Measurements from ENCODE around the gene VAT1. TPM values are rescaled to one million over a fixed set of nuclear protein-coding genes. Genes with fewer than 3 reads are reported as not detected.

Gene VAT1
- total and polyA plus RNA-seq, 9 of the 15 experiments (the other 6 are each of a cell fraction or from before 2014, with no cell fraction given) = 29.4 to 153 (median 66.7) TPM

DNA sequence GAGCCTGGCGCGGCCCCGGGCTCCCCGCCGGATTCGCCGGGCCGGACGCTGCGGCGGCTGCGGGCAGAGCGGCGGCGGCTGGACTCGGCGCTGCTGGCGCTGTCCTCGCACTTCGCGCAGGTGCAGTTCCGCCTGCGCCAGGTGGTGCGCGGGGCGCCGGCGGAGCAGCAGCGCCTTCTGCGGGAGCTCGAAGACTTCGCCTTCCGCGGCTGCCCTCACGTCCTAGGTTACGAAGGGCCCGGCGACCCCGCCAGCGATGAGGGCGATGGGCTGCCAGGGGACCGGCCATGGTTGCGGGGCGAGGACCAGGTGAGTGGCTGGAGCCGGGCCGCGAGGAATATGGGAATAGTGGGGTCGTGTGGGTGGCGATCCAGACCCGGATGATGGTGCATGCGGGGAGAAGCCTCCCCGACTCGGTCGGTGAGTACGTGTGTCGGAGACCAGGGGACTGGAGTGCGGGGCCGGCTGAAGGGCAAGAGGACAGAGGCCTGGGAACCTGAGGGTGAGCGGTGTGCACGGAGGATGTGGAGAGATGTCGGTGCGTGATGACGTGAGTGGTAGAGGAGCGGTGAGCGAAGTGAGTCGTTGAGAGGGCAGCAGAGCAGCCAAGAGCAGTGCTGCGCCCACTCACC is 41.3 kb downstream of the VAT1 start (continued):
- TF ChIP-seq SMAD2 (IDR thresholded peaks at IDR 0.05; ENCODE audit: low read depth, low read length) (no peak), MEIS2 (IDR thresholded peaks at IDR 0.05; ENCODE audit: partially characterized antibody) (peak; percentile 37), FOXK1 (CRISPR knock-in tag; IDR thresholded peaks at IDR 0.05; ENCODE audit: borderline replicate concordance) (0 out of 2 replicates have a peak, but pooled peaks have one; percentile 30), EZH2 (IDR thresholded peaks at IDR 0.05; ENCODE audit: borderline replicate concordance, low read depth, low read length) (no peak), NFIC (IDR thresholded peaks at IDR 0.05) (no peak), CCAR2 (IDR thresholded peaks at IDR 0.05; ENCODE audit: low read depth, low read length) (no peak), BCOR (IDR thresholded peaks at IDR 0.05) (peak; percentile 40; the same call in 1 of the 2 replicates), ZNF282 (CRISPR knock-in tag; IDR thresholded peaks at IDR 0.05) (no peak), SP2 (IDR thresholded peaks at IDR 0.05; ENCODE audit: extremely low read depth, low read depth, low read length, poor library complexity, severe bottlenecking) (no peak), RFX1 (IDR thresholded peaks at IDR 0.05) (no peak), ZNF583 (CRISPR knock-in tag; IDR thresholded peaks at IDR 0.05) (no peak), CHD2 (IDR thresholded peaks at IDR 0.05; ENCODE audit: low read depth, low read length) (no peak), POLR3G (IDR thresholded peaks at IDR 0.05; ENCODE audit: extremely low read depth, insufficient read length, insufficient replicate concordance) (no peak), CBFB (CRISPR knock-in tag; IDR thresholded peaks at IDR 0.05) (0 out of 2 replicates have a peak, but pooled peaks have one; percentile 27)
- TF ChIP-seq, protein P1, sequence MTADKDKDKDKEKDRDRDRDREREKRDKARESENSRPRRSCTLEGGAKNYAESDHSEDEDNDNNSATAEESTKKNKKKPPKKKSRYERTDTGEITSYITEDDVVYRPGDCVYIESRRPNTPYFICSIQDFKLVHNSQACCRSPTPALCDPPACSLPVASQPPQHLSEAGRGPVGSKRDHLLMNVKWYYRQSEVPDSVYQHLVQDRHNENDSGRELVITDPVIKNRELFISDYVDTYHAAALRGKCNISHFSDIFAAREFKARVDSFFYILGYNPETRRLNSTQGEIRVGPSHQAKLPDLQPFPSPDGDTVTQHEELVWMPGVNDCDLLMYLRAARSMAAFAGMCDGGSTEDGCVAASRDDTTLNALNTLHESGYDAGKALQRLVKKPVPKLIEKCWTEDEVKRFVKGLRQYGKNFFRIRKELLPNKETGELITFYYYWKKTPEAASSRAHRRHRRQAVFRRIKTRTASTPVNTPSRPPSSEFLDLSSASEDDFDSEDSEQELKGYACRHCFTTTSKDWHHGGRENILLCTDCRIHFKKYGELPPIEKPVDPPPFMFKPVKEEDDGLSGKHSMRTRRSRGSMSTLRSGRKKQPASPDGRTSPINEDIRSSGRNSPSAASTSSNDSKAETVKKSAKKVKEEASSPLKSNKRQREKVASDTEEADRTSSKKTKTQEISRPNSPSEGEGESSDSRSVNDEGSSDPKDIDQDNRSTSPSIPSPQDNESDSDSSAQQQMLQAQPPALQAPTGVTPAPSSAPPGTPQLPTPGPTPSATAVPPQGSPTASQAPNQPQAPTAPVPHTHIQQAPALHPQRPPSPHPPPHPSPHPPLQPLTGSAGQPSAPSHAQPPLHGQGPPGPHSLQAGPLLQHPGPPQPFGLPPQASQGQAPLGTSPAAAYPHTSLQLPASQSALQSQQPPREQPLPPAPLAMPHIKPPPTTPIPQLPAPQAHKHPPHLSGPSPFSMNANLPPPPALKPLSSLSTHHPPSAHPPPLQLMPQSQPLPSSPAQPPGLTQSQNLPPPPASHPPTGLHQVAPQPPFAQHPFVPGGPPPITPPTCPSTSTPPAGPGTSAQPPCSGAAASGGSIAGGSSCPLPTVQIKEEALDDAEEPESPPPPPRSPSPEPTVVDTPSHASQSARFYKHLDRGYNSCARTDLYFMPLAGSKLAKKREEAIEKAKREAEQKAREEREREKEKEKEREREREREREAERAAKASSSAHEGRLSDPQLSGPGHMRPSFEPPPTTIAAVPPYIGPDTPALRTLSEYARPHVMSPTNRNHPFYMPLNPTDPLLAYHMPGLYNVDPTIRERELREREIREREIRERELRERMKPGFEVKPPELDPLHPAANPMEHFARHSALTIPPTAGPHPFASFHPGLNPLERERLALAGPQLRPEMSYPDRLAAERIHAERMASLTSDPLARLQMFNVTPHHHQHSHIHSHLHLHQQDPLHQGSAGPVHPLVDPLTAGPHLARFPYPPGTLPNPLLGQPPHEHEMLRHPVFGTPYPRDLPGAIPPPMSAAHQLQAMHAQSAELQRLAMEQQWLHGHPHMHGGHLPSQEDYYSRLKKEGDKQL (CRISPR knock-in tag; IDR thresholded peaks at IDR 0.05; ENCODE audit: borderline replicate concordance) = no peak
- TF ChIP-seq, protein P2, sequence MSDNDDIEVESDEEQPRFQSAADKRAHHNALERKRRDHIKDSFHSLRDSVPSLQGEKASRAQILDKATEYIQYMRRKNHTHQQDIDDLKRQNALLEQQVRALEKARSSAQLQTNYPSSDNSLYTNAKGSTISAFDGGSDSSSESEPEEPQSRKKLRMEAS (CRISPR knock-in tag; IDR thresholded peaks at IDR 0.05) = peak; percentile 36; the same call in 1 of the 2 replicates
- TF ChIP-seq, protein P3, sequence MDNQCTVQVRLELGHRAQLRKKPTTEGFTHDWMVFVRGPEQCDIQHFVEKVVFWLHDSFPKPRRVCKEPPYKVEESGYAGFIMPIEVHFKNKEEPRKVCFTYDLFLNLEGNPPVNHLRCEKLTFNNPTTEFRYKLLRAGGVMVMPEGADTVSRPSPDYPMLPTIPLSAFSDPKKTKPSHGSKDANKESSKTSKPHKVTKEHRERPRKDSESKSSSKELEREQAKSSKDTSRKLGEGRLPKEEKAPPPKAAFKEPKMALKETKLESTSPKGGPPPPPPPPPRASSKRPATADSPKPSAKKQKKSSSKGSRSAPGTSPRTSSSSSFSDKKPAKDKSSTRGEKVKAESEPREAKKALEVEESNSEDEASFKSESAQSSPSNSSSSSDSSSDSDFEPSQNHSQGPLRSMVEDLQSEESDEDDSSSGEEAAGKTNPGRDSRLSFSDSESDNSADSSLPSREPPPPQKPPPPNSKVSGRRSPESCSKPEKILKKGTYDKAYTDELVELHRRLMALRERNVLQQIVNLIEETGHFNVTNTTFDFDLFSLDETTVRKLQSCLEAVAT (IDR thresholded peaks at IDR 0.05) = peak in 1 of 2 experiments; percentile 58; a peak in 1 of 4 replicates
- TF ChIP-seq, protein P4, sequence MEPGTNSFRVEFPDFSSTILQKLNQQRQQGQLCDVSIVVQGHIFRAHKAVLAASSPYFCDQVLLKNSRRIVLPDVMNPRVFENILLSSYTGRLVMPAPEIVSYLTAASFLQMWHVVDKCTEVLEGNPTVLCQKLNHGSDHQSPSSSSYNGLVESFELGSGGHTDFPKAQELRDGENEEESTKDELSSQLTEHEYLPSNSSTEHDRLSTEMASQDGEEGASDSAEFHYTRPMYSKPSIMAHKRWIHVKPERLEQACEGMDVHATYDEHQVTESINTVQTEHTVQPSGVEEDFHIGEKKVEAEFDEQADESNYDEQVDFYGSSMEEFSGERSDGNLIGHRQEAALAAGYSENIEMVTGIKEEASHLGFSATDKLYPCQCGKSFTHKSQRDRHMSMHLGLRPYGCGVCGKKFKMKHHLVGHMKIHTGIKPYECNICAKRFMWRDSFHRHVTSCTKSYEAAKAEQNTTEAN (CRISPR knock-in tag; IDR thresholded peaks at IDR 0.05) = no peak

Data from K562 (cell line).